ENCODE measurements around the gene EPB41L4A. TPM values are rescaled to one million over a fixed set of nuclear protein-coding genes. Genes with fewer than 3 reads are reported as not detected.

Gene EPB41L4A
- polyA plus RNA-seq, 3 donors, result 21.0 to 26.2 (median 21.8) TPM

DNA sequence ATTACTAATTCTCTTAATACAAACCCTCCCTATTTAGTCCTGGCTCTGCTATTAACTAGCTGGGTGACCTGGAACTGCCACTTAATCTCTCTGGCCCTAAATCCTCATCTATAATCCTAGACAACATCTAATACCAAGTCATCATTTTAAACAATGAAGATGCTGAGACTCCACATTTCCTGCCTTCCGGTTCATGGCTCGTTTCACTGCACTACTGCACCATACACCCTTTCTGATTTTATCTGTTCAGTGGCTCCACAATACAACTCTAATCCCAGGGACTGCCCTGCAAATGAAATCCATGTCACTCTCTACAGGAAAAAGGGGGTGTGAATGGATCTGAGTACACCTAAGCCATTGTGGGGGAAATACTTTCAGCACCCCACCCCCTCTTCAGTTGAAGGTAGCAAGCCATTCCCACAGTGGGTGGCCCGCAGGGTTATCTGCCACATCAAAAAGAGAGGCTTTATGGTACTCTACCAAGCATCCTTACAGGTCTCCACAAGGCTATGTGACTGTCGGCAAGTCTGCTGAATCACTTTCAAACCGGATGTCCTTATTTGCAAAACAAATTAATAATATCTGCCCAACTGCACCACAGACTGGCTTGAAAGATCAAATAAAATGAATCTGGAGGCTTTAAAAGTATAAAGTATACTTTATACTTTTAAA lies 89.5 kb downstream of the EPB41L4A start:
- DNase-seq (ENCODE audit: extremely low read depth in 1 of 11, low read depth in 9 of 11, low spot score in 4 of 11), result no peak

DNA sequence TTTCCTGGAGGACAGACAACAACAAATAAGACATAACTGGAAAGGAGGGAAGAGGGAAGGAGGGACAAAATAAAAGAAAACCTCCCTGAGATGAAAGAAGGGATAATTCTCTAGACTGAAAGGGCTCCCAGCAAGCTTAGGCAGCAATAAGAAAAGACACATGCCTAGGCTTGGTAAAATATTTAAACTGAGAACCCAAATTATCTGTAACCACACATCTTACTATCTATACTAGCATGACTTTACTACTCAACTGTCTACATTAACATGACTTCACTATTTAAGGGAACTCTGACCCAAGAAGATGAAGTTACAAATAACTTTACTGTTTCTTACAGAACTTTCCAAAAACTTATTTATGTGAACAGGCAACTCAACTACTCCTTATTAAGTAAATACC lies 95.9 kb downstream of the EPB41L4A start:
- DNase-seq (ENCODE audit: extremely low read depth in 1 of 11, low read depth in 9 of 11, low spot score in 4 of 11), result no peak

- peak in 1 of 11 donors; percentile 10 for DNase-seq (ENCODE audit: extremely low read depth in 1 of 11, low read depth in 9 of 11, low spot score in 4 of 11)
These were observed 98.7 kb downstream of the EPB41L4A start for GRCh38 chr5:112320408-112320807.

DNA sequence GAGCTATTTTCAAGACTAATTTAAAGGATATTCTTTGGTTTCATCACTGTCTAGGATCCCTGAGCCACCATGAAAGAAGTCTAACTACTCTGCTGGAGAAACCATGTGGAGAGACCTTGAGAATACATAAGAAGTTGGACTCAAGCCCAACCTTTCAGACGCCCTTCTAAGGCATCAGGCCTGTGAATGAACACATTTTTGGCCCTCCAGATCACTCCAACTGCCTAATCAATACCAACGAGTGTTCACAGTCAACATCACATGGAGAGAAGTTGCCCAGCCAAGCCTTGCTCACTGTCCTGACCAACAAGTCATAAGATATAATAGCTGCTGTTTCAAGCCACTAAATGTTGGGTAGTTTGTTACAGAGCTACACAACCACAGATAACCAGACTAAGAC lies 100.7 kb downstream of the EPB41L4A start:
- no peak for DNase-seq (ENCODE audit: extremely low read depth in 1 of 11, low read depth in 9 of 11, low spot score in 4 of 11)

GRCh38 chr5:112317866-112318265 lies 101.2 kb downstream of the EPB41L4A start:
- DNase-seq (ENCODE audit: extremely low read depth in 1 of 11, low read depth in 9 of 11, low spot score in 4 of 11), result no peak

GRCh38 chr5:112316731-112317130 lies 102.3 kb downstream of the EPB41L4A start:
- DNase-seq (ENCODE audit: extremely low read depth in 1 of 11, low read depth in 9 of 11, low spot score in 4 of 11), result no peak

GRCh38 chr5:112316006-112316405 lies 103.1 kb downstream of the EPB41L4A start:
- DNase-seq (ENCODE audit: extremely low read depth in 1 of 11, low read depth in 9 of 11, low spot score in 4 of 11), result no peak

DNA sequence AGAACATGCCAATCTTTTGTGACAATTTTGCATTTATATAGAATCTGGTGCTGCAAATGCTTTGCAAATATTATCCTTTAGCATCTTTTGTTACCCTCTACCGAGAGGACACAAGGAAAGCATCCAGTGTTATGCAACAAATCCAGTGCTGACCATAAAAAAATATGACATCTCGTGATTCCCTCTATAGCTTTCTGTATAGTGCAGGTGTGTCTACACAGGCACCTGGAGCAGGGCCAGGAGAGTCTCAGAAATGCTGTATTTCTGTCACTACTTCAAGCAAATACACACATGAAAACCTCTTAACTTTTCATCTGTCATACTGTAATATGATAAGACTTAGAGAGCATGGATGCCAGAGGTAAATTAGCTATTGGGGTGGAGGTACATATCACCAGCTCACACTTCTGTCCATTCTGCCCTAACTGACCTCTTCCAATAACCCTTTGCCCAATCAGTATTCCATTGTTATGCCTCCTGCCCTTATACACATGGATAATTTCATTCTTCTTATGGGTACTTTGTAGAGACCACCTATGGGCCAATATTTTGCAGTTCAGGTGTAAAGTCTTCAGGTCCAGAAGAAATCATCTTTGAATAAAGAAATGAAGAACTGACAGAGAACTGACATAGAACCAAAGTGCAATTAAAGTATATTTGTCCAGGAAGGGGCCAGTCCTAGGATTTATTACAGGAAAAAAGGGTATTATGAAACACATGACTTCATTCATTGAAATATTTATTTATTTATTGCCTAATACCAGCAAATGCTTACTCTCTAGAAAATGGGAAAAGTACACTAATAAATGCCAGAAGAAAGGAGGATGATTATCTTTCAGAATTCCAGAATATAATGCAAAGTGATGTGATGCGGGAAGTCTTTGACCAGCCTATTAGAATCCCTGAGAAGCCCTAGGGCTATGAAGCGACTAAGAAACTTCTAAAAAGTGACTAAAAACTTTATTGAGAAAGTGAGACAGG lies 106.5 kb downstream of the EPB41L4A start:
- DNase-seq (ENCODE audit: extremely low read depth in 1 of 11, low read depth in 9 of 11, low spot score in 4 of 11), result no peak

GRCh38 chr5:112310746-112311145 lies 108.3 kb downstream of the EPB41L4A start:
- DNase-seq (ENCODE audit: extremely low read depth in 1 of 11, low read depth in 9 of 11, low spot score in 4 of 11), result no peak

- DNase-seq (ENCODE audit: extremely low read depth in 1 of 11, low read depth in 9 of 11, low spot score in 4 of 11), result no peak
These were observed 110.5 kb downstream of the EPB41L4A start for GRCh38 chr5:112308608-112309007.

- no peak for DNase-seq (ENCODE audit: extremely low read depth in 1 of 11, low read depth in 9 of 11, low spot score in 4 of 11)
These were observed 112.1 kb downstream of the EPB41L4A start for GRCh38 chr5:112306956-112307355.

GRCh38 chr5:112304743-112305142 lies 114.3 kb downstream of the EPB41L4A start:
- no peak for DNase-seq (ENCODE audit: extremely low read depth in 1 of 11, low read depth in 9 of 11, low spot score in 4 of 11)

GRCh38 chr5:112303685-112304084 lies 115.4 kb downstream of the EPB41L4A start:
- DNase-seq (ENCODE audit: extremely low read depth in 1 of 11, low read depth in 9 of 11, low spot score in 4 of 11), result no peak

GRCh38 chr5:112294126-112294525 lies 125.0 kb downstream of the EPB41L4A start:
- DNase-seq (ENCODE audit: extremely low read depth in 1 of 11, low read depth in 9 of 11, low spot score in 4 of 11), result no peak

GRCh38 chr5:112293587-112293986 lies 125.5 kb downstream of the EPB41L4A start:
- DNase-seq (ENCODE audit: extremely low read depth in 1 of 11, low read depth in 9 of 11, low spot score in 4 of 11), result no peak

GRCh38 chr5:112290691-112291090 lies 128.4 kb downstream of the EPB41L4A start:
- DNase-seq (ENCODE audit: extremely low read depth in 1 of 11, low read depth in 9 of 11, low spot score in 4 of 11), result no peak

- no peak for DNase-seq (ENCODE audit: extremely low read depth in 1 of 11, low read depth in 9 of 11, low spot score in 4 of 11)
These were observed 129.6 kb downstream of the EPB41L4A start for GRCh38 chr5:112289465-112289864.

DNA sequence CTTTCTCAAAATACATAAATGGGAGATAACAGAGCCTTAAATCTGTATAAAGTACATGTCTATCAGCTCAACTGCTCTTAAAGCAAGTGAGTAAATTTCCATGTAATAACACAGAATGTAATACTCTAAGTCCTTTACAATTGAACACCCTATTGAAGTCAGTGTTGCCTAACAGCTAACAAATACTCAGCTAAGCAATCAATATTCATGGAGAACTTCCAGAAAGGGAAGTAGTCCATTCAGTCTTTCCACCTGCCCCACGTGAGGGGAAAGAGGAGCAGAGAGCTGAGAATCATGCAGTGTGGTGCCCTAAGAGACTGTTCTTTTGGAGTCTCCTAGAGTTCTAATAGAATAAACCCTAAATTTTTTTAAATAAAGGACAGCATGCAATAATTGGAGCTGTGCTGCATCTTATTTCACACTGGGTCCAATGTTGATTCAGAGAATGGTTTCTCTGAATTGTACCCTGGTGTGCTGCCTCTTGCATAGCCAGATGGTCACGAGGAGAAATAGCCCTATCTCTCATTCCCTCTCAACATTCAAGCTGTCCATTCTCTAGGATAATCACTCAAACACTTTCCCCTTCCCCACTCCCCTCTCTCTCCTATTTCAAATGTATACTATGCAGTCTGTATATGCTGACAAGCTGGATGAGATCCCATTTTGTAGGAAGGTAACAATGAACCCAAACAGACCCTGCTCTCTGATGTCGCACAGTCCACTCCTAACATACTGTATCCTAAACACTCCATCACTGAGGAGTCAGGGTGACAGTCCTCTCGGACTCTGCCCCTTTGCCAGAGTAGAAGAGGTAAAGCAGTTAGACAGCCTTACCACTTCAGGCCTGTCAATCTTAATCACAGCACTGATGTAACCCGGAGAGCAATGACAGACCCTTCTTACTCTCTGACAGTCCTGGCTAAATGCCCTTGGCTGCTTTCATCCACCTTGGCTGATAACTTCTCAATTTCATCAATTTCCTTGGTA lies 134.8 kb downstream of the EPB41L4A start:
- no peak for DNase-seq (ENCODE audit: extremely low read depth in 1 of 11, low read depth in 9 of 11, low spot score in 4 of 11)

GRCh38 chr5:112283034-112283582 lies 136.0 kb downstream of the EPB41L4A start:
- DNase-seq (ENCODE audit: extremely low read depth in 1 of 11, low read depth in 9 of 11, low spot score in 4 of 11), result no peak

Data from renal cortex interstitium (tissue), 11 donors.